B cell (primary cell): ENCODE data around the gene PCDHA10.

ENCODE experiments used
- EZH2 ChIP-seq: IDR thresholded peaks from 2 replicates; pipeline ENCODE4 v1.6.1; 2012; ENCODE audit warnings: borderline replicate concordance, low read depth, mild to moderate bottlenecking, moderate library complexity, low read length; ENCODE audit not compliant: insufficient read depth, poor library complexity, severe bottlenecking
- TF ChIP-seq, protein P1 (sequence below): fragments of 200-600 bp; IDR thresholded peaks from one replicate; pipeline ENCODE4 v1.8.0; 2022; ENCODE audit warnings: antibody characterized with exemption, mild to moderate bottlenecking

DNA sequence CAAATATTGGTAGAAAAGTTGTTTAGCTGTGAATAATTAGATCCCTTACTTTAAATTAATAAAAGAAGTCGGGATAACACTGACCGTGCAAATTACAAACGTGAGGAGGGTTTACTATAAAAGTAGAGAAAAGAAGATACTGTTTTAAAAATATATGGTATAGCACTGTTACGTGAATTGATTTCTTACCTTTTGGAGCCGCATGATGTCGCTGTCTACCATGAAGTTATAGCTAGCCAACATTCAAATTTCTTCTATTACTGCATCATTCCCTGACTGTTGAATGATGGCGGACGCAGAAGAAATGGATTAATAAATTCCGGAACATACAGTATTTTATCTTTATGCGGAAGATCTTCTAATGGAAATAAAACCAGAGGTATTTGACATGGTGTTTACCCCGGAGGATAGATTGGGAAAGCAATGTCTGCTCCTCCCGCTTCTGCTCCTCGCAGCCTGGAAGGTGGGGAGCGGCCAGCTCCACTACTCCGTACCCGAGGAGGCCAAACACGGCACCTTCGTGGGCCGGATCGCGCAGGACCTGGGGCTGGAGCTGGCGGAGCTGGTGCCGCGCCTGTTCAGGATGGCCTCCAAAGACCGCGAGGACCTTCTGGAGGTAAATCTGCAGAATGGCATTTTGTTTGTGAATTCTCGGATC, 27.9 kb upstream of the PCDHA10 start, which contains the start of gene PCDHA6:
- TF ChIP-seq, protein P1, sequence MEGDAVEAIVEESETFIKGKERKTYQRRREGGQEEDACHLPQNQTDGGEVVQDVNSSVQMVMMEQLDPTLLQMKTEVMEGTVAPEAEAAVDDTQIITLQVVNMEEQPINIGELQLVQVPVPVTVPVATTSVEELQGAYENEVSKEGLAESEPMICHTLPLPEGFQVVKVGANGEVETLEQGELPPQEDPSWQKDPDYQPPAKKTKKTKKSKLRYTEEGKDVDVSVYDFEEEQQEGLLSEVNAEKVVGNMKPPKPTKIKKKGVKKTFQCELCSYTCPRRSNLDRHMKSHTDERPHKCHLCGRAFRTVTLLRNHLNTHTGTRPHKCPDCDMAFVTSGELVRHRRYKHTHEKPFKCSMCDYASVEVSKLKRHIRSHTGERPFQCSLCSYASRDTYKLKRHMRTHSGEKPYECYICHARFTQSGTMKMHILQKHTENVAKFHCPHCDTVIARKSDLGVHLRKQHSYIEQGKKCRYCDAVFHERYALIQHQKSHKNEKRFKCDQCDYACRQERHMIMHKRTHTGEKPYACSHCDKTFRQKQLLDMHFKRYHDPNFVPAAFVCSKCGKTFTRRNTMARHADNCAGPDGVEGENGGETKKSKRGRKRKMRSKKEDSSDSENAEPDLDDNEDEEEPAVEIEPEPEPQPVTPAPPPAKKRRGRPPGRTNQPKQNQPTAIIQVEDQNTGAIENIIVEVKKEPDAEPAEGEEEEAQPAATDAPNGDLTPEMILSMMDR: no peak
- TF ChIP-seq EZH2: no peak
